ENCODE measurements around the gene ADSL.

Gene ADSL

DNA sequence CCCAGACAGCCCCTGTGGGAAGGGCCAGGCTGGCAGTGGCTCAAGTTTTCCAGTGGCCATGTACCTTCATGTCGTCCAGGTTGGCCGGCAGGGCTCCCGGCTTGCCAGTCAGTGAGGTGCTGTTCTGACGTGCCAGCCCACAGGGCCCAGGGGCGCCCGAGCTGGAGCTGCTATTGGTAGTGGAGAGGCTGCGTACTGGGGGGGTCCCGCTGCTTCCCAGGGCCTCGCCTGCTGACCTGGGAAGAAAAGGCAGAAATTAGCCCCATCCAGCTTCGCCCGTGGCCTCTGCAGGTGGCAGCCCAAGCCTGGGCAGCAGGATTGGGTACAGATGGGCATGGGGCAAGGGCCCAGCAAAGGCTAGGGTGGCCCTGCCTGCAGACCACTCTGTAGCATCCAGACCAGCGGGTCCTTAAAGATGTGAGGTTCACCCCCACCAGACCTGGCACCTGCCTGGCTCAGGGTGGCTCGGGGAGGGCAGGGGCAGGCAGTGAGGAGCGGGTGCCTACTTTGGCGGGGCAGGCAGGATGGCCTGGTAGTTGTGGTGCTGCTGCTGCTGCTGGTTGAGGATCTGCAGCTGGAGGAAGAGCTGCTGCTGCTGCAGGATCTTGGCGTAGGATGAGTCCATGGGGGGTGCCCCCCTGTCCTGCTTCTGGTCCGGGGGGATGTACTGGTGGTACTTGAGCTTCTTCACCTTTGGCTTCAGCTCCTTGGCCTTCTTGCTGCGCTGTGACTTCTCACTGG, 74.2 kb downstream of the ADSL start:
- DNase-seq = no peak

GRCh38 chr22:40421082-40421350, 74.7 kb downstream of the ADSL start:
- no peak for DNase-seq

DNA sequence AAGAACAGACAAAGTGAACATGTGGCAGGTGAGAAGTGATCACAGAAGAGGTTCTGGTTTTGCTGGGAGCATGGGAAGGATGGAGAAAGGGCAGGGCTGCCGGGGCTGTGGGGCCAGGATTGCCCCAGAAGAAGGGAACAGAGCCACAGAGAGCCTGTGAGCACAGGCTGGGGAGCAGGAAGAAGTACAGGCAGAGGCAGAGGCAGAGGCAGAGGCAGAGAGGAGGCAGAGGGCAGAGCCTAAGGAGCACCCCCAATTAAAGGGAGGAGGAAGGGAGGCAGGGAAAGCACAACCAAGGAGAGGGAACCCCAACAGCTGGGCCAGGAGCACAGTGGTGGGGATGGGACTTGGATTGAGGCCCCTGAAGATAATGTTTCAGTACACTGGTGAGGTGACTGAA, 75.6 kb downstream of the ADSL start:
- no peak for DNase-seq

DNA sequence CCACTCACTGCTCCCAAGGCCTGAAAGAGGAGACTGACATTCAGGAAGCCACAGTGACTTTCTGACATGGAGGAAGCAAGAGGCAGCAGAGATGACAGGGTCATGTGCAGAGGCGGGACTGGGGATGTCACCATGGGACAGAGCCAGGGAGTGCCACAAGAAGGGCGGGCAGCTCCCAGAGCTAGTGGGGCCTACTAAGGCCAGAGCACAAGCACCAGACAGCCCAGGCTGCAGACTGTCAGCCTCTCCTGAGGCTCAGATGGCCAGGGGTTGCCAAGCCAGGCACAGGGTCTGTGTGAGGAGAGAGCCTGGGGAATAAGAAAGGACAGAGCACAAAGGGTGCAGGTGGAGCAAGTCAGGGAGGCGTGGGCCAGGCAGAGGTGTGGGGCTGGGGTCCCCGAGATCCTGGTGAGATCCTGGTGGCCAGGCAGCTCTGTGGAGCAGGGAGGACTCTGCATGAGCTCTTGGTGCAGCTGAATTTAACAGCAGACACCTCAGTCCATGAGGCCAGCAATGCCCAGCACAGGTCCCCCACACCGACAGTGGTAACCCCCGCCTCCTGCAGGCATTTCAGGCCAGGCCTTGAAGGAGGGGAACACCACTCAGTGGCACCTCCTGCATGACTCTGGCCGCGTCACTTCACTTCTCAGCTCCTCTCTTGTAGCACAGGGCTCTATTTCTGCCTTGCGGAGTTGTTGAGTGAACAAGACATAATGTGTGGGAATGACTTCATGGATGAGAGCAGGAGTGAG, 76.4 kb downstream of the ADSL start:
- no peak for DNase-seq

DNA sequence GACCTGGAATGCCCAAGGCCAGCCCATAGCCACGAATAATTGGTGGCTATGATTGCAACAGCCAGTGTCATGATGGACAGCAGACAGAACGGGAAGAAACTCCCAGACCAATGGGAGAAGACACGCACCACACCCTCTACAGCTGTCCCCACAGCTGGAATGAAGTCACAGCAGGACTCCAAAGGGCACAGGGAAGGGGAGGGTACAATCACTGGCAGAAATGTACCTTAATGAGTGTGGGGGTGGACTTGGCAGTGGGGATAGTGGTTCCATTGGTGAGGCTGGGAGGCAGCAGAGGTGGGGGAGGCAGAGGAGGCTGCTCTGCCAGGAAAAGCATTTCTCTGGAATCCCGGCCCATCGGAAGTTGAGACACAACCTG, 77.0 kb downstream of the ADSL start:
- DNase-seq = no peak

DNA sequence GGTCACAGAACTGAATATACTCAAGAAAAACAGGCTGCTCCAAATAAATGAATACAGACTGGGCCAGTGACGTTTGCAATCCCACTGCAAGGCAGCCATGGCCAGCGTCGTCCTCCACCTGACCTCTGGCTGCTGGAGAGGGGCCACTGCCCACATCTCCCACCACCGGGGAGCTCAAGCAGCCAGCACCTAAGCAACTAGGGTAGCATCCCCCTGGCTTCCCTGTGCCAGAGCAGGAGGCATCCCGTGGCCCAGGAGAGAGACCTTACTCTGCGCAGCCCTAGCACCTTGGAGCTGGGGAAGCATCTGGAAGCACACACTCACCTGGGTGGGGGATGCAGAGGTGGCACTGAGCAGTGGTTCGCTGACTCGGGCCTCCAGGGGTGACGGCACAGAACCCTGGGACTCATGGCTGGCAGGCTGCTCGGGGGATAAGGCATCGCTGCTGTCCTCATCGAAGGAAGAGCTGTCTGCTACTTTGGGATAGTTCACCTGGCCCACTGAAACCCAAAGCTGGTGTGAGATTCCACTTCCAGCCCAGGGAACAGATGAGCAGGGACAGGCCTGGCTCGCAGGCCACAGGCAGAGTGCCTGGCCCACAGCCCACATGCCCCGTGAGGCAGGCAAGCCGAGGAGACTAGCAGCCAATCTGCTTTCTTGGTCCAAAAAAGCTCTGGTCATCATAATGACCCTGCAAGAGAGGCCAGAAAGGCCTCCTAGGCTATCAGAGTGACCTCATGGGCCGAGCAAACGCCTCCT, 77.8 kb downstream of the ADSL start:
- no peak for DNase-seq

DNA sequence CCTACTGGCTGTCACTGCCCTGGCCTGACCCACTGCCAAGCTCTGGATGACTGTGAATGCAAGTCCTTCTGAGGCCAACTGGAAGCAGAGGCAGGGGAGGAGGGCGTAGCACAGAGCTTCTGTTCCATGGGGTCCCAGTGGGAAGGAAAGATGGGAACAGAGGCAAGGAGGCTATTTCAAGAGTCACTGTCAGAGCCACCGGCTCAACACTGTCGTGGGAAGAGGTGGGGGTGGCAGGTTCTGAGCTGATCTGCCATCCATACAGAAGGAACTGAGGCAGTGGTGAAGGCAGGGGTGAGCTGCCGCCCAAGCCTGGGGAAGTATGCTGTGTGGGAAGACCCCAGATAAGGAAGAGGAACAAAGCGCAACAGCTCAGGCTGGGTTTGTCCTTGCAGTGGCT, 78.8 kb downstream of the ADSL start:
- peak; percentile 7 for DNase-seq

GRCh38 chr22:40426594-40427333, 80.5 kb downstream of the ADSL start:
- DNase-seq = peak; percentile 10

GRCh38 chr22:40428796-40429195, 82.5 kb downstream of the ADSL start:
- DNase-seq = no peak

DNA sequence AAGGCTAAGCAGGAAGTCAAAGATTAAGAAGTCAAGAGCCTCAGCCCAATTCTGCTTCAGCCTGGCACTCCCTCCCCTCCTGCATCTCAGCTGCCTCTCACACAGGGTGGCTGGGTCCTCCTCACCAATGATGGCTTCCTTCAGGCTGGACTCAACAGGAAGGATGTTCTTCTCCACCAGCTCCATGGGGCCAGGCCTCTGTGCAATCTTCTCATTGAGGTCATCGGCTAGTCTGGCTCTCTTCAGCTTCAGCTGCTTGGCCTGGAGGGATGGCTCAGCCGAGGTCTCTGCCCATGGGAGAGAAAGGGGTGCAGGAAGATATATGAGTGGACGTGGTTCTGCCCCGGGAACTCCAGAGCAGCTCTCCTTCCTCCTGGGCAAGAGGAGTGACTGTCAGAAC, 83.2 kb downstream of the ADSL start:
- DNase-seq = no peak

DNA sequence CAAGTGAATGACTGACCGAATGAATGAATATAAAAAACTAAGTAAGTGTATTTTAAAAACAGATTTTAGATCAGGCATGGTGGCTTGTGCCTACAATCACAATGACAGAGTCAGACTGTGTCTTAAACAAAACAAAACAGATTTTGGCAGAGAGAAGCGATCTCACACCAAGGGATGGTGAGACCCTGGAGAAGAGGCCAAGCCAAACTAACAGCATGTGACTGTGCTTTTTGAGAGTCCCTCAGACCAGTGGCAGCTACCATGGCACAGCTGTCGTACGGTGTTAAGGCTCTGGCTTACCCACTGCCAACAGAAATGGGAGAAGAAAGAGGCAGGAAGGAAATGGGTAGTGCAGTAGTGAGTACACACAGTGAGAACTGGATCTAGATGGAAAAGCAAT, 84.7 kb downstream of the ADSL start:
- DNase-seq = no peak

GRCh38 chr22:40432157-40432556, 85.9 kb downstream of the ADSL start:
- no peak for DNase-seq

GRCh38 chr22:40432625-40433024, 86.3 kb downstream of the ADSL start:
- no peak for DNase-seq

- DNase-seq = no peak
Measured at GRCh38 chr22:40433416-40434090, 87.3 kb downstream of the ADSL start.

- no peak for DNase-seq
Measured at GRCh38 chr22:40434106-40434505, 87.8 kb downstream of the ADSL start.

- no peak for DNase-seq
Measured at GRCh38 chr22:40434745-40435144, 88.4 kb downstream of the ADSL start.

GRCh38 chr22:40436505-40437431, 90.5 kb downstream of the ADSL start:
- peak; percentile 52 for DNase-seq
